B cell (primary cell): ENCODE measurements around the gene AEBP2. TPM values are rescaled to one million over a fixed set of nuclear protein-coding genes. Genes with fewer than 3 reads are reported as not detected.

Experiments used
- ATAC-seq: fragments of 200-7000 bp; cut with Tn5 transposase; one replicate; pipeline ENCODE4 v1.10.0; 2021; ENCODE audit warnings: low read depth, mild to moderate bottlenecking, moderate number of reproducible peaks, moderate library complexity
- CTCF ChIA-PET: fragments of 350-600 bp; sonication (Branson Sonifier 250); formaldehyde crosslinking; loops from one replicate; lab custom pipeline; 2021; ENCODE audit warnings: antibody characterized with exemption, inconsistent platforms; lab: Charles Lee
- POLR2A ChIA-PET: fragments of 350-600 bp; sonication (Branson Sonifier 250); formaldehyde crosslinking; loops from one replicate; lab custom pipeline; 2021; ENCODE audit warnings: antibody characterized with exemption; lab: Charles Lee
- DNase-seq: peaks from one replicate; pipeline ENCODE4 v3.0.0; 2013
- H2AFZ ChIP-seq: 2 replicates; pipeline ENCODE4 v1.6.1; 2012; ENCODE audit warnings: mild to moderate bottlenecking, low read depth, low read length; ENCODE audit not compliant: insufficient read depth, poor library complexity, severe bottlenecking
- H3K27ac ChIP-seq, 2 donors: 1 replicate in 1 of 2; 2 replicates in 1 of 2; pipeline ENCODE4 v1.5.1; 2012 to 2013; ENCODE audit warnings: low read length in 2 of 2, mild to moderate bottlenecking in 2 of 2, moderate library complexity in 1 of 2
- H3K27me3 ChIP-seq, 4 experiments: fragments of 200-600 bp in 1 of 4; sonication (generic) in 1 of 4; replicated peaks in 1 of 4; 1 replicate in 2 of 4; 2 replicates in 2 of 4; pipeline versions ENCODE4 v1.6.1 to v1.7.0; 2013 to 2016; ENCODE audit warnings: low read length in 3 of 4, mild to moderate bottlenecking in 2 of 4, mixed read lengths in 1 of 4, moderate library complexity in 1 of 4; ENCODE audit not compliant: insufficient read depth in 4 of 4, control insufficient read depth in 3 of 4; ENCODE audit errors: control extremely low read depth in 1 of 4
- H3K36me3 ChIP-seq, 2 experiments: replicated peaks in 1 of 2; 1 replicate in 1 of 2; 2 replicates in 1 of 2; pipeline versions ENCODE4 v1.6.1 to v1.7.1; 2013; ENCODE audit warnings: low read length in 1 of 2; ENCODE audit not compliant: insufficient read depth in 2 of 2, control insufficient read depth in 1 of 2; ENCODE audit errors: control extremely low read depth in 1 of 2, extremely low read depth in 1 of 2
- H3K4me1 ChIP-seq, 2 donors: fragments of 200-600 bp in 1 of 2; sonication (generic) in 1 of 2; 1 replicate in 1 of 2; 2 replicates in 1 of 2; pipeline versions ENCODE4 v1.5.1 to v1.6.1; 2013 to 2017; ENCODE audit warnings: low read length in 2 of 2; ENCODE audit not compliant: control insufficient read depth in 2 of 2, insufficient read depth in 2 of 2
- H3K4me2 ChIP-seq: replicated peaks from 2 replicates; pipeline ENCODE3; 2012; ENCODE audit warnings: mild to moderate bottlenecking, low read depth, low read length; ENCODE audit not compliant: poor library complexity, severe bottlenecking
- H3K4me3 ChIP-seq, 5 experiments: fragments of 200-600 bp in 1 of 5; sonication (generic) in 1 of 5; 1 replicate in 3 of 5; 2 replicates in 2 of 5; pipeline versions ENCODE4 v1.5.1 to v1.7.0; 2011 to 2016; ENCODE audit warnings: low read length in 4 of 5, mild to moderate bottlenecking in 4 of 5, low read depth in 2 of 5, control low read depth in 1 of 5, moderate library complexity in 1 of 5; ENCODE audit not compliant: insufficient read depth in 1 of 5; ENCODE audit errors: control extremely low read depth in 1 of 5, extremely low read depth in 1 of 5
- H3K79me2 ChIP-seq: fragments of 200-600 bp; sonication (generic); one replicate; pipeline ENCODE4 v1.6.0; 2016; ENCODE audit warnings: low read length; ENCODE audit not compliant: control insufficient read depth, insufficient read depth
- H3K9ac ChIP-seq: fragments of 200-600 bp; sonication (generic); 2 replicates; pipeline ENCODE4 v1.6.1; 2017; ENCODE audit warnings: mild to moderate bottlenecking, low read length, moderate library complexity
- H3K9me3 ChIP-seq, 3 donors: one replicate each; pipeline versions ENCODE4 v1.6.1 to v1.7.1; 2013; ENCODE audit warnings: low read length in 2 of 3; ENCODE audit not compliant: control insufficient read depth in 2 of 3, insufficient read depth in 1 of 3; ENCODE audit errors: control extremely low read depth in 1 of 3
- H4K20me1 ChIP-seq: 2 replicates; pipeline ENCODE4 v1.6.0; 2012; ENCODE audit warnings: mild to moderate bottlenecking, low read length; ENCODE audit not compliant: insufficient read depth, control insufficient read depth, poor library complexity, severe bottlenecking
- H3K27ac Mint-ChIP-seq: one replicate; pipeline ENCODE4 v1.8.0; 2021; ENCODE audit warnings: mixed read lengths
- H3K27me3 Mint-ChIP-seq: one replicate; pipeline ENCODE4 v1.8.0; 2021; ENCODE audit warnings: mixed read lengths
- H3K4me1 Mint-ChIP-seq: one replicate; pipeline ENCODE4 v1.8.0; 2021; ENCODE audit warnings: mixed read lengths
- H3K4me3 Mint-ChIP-seq: one replicate; pipeline ENCODE4 v1.8.0; 2021; ENCODE audit warnings: mixed read lengths
- H3K9me3 Mint-ChIP-seq: one replicate; pipeline ENCODE4 v1.8.0; 2022; ENCODE audit warnings: mixed read lengths; ENCODE audit not compliant: insufficient read depth
- EZH2 ChIP-seq: IDR thresholded peaks from 2 replicates; pipeline ENCODE4 v1.6.1; 2012; ENCODE audit warnings: borderline replicate concordance, low read depth, mild to moderate bottlenecking, moderate library complexity, low read length; ENCODE audit not compliant: insufficient read depth, poor library complexity, severe bottlenecking
- WGBS: methylation state at CpG from one replicate; pipeline ENCODE4 v1.1.5; 2013; ENCODE audit warnings: missing lambda C conversion rate; ENCODE audit not compliant: insufficient coverage; 5-methylcytosine and 5-hydroxymethylcytosine counted together
- intact Hi-C: fragments of 100-400 bp; cut with micrococcal nuclease; formaldehyde crosslinking; loops from one replicate; pipeline ENCODE4 v1.10.0; 2022
- polyA plus RNA-seq: library from polyadenylated mRNA; depleted of rRNA; stranded (reverse); fragments of >200 nt; gene quantifications from 2 replicates; pipeline ENCODE4 v1.2.3, GENCODE V29; 2012
- total RNA-seq, 2 donors: library from RNA; stranded (reverse); fragments of 120-200 nt in 1 of 2; gene quantifications; 1 replicate in 1 of 2; 2 replicates in 1 of 2; pipeline versions ENCODE4 v1.2.3 to v1.2.4, GENCODE V29; 2013 to 2022
- TF ChIP-seq, protein P1 (sequence below): fragments of 200-600 bp; IDR thresholded peaks from one replicate; pipeline ENCODE4 v1.8.0; 2022; ENCODE audit warnings: antibody characterized with exemption, mild to moderate bottlenecking

AEBP2 gene
- total and polyA plus RNA-seq, 2 donors (not counting 1 experiment from before 2014, with no cell fraction given): 12.1 to 67.8 TPM

DNA sequence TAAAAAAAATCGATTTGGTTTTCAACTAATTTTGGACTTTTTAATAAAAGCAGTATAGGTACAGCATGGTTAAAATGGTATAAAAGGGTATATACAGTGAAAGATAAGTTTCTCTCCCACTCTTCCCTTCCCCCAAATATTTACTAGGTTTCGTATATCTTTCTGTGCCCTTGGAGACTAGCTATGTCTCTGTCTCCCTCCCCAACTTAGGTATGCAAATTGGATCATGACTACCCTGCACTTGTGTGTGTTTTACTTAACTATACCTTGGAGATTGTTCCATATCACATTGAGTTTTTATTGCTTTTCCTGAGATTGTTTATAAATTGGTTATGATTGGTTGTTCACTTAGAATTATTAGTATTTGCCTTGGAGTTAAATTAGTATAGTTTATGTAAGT is 19.4 kb downstream of the AEBP2 start:
- Histone ChIP-seq H3K27ac (no peak overlapping the region), H3K27me3 (no peaks in the 10 kb centered on the region), H4K20me1 (peaks cover 53% of the 10 kb centered on the region), H3K4me3 (no peak overlapping the region), H3K79me2 (peaks cover 90% of the 10 kb centered on the region), H2AFZ (no peak overlapping the region), H3K4me2 (no peak overlapping the region), H3K4me1 (peaks cover 0 to 4% of the 10 kb centered on the region in 2 donors), H3K36me3 (peaks cover 0 to 9% of the 10 kb centered on the region in 2 experiments), H3K9ac (no peak overlapping the region), H3K9me3 (no peaks in the 10 kb centered on the region)
- intact Hi-C loops: no loop called here
- Mint-ChIP-seq H3K27me3 (no peaks in the 10 kb centered on the region), H3K4me1 (peaks cover 60% of the 10 kb centered on the region), H3K4me3 (peak overlapping the region; percentile 1), H3K27ac (no peak overlapping the region), H3K9me3 (no peaks in the 10 kb centered on the region)
- WGBS: no CpG with 5 or more reads among the region's 2 CpGs
- DNase-seq: no peak
- TF ChIP-seq, protein P1, sequence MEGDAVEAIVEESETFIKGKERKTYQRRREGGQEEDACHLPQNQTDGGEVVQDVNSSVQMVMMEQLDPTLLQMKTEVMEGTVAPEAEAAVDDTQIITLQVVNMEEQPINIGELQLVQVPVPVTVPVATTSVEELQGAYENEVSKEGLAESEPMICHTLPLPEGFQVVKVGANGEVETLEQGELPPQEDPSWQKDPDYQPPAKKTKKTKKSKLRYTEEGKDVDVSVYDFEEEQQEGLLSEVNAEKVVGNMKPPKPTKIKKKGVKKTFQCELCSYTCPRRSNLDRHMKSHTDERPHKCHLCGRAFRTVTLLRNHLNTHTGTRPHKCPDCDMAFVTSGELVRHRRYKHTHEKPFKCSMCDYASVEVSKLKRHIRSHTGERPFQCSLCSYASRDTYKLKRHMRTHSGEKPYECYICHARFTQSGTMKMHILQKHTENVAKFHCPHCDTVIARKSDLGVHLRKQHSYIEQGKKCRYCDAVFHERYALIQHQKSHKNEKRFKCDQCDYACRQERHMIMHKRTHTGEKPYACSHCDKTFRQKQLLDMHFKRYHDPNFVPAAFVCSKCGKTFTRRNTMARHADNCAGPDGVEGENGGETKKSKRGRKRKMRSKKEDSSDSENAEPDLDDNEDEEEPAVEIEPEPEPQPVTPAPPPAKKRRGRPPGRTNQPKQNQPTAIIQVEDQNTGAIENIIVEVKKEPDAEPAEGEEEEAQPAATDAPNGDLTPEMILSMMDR: no peak
- CTCF ChIA-PET: no interaction called here
- POLR2A ChIA-PET: no interaction called here
- no peak for ATAC-seq

DNA sequence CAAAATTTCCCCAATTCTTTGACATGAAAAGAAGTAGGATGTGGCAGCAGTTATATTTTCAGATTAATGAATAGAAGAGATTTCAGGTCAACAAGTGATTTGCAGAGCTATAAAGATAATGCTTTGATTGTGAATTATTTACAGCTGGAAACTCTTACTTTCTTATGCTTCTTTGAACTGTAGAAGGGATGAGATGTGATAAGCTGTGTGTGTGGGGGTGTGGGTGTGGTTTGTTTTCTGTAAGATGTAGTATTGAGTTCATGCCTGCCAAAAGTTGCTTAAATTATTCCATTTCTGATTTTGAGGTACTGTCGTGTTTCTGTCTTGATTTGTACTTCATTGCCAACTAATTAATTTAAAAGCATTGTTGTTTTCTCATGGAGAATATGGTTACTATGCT is 22.7 kb downstream of the AEBP2 start:
- ChIA-PET CTCF (no interaction called here), POLR2A (no interaction called here)
- H3K27me3 ChIP-seq: no peaks in the 10 kb centered on the region
- peaks cover 29% of the 10 kb centered on the region for H4K20me1 ChIP-seq
- H3K4me1 Mint-ChIP-seq: peaks cover 35% of the 10 kb centered on the region
- H3K27ac ChIP-seq: peak overlapping the region in 1 of 2 donors; percentile 42
- no peak for TF ChIP-seq EZH2
- TF ChIP-seq, protein P1: no peak
- no peak overlapping the region for H3K4me3 Mint-ChIP-seq
- no peak overlapping the region for H2AFZ ChIP-seq
- no peaks in the 10 kb centered on the region for H3K9me3 Mint-ChIP-seq
- H3K79me2 ChIP-seq: peaks cover 73% of the 10 kb centered on the region
- H3K4me1 ChIP-seq: peaks cover 0 to 4% of the 10 kb centered on the region in 2 donors
- ATAC-seq: no peak
- H3K4me2 ChIP-seq: no peak overlapping the region
- no peaks in the 10 kb centered on the region for H3K9me3 ChIP-seq
- no peak for DNase-seq
- peaks cover 0 to 26% of the 10 kb centered on the region in 2 experiments for H3K36me3 ChIP-seq
- no CpG with 5 or more reads among the region's 1 CpG for WGBS
- H3K27ac Mint-ChIP-seq: no peak overlapping the region
- H3K27me3 Mint-ChIP-seq: no peaks in the 10 kb centered on the region
- intact Hi-C loops: no loop called here
- no peak overlapping the region for H3K9ac ChIP-seq
- H3K4me3 ChIP-seq: no peak overlapping the region
